ENCODE measurements around the gene PARD3. TPM values are rescaled to one million over a fixed set of nuclear protein-coding genes. Genes with fewer than 3 reads are reported as not detected.

PARD3 gene
- polyA plus RNA-seq, 3 donors, result 0.51 TPM; not detected in 2

DNA sequence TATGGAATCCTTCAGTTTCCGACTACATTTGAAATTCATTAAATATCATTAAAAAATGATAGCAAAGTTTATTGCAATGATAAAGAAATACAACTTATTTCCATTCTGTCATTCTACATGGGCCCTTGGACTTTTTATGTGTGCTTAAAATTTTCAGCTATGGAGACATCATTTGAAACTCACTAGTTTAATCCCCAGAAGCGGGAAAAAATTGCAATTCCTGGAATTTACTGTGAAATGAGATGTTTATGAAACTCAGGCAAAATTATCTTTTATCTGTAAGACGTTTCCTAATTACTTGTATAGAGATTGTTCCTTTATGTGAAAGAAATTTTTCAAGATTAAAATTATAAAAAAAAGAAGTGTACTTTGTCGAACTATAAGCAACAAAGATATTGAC lies 213.4 kb downstream of the PARD3 start:
- Histone ChIP-seq H3K9me3 (replicated peaks in 1 of 2; ENCODE audit: control insufficient read depth in 1 of 2, insufficient read depth in 1 of 2, low read length in 2 of 2) (no peaks in the 10 kb centered on the region), H3K79me2 (ENCODE audit: insufficient read depth, low read length) (no peaks in the 10 kb centered on the region), H4K20me1 (ENCODE audit: insufficient read depth, low read length) (no peaks in the 10 kb centered on the region), H3K4me2 (replicated peaks; ENCODE audit: extremely low read depth, low read length, poor library complexity, severe bottlenecking) (no peak overlapping the region), H3K27me3 (ENCODE audit: control insufficient read depth in 2 of 2, insufficient read depth in 2 of 2, low read length in 2 of 2) (no peaks in the 10 kb centered on the region), H3K4me3 (replicated peaks in 1 of 3; ENCODE audit: low read depth in 2 of 3, low read length in 3 of 3) (no peak overlapping the region), H3K9ac (ENCODE audit: insufficient read depth, low read length, poor library complexity, severe bottlenecking) (no peak overlapping the region), H2AFZ (ENCODE audit: insufficient read depth, low read depth, low read length, poor library complexity, severe bottlenecking) (no peak overlapping the region), H3K4me1 (ENCODE audit: control insufficient read depth in 1 of 2, insufficient read depth in 2 of 2, low read length in 2 of 2) (no peaks in the 10 kb centered on the region), H3K36me3 (replicated peaks in 1 of 2; ENCODE audit: control insufficient read depth in 1 of 2, insufficient read depth in 2 of 2, low read length in 2 of 2) (no peaks in the 10 kb centered on the region), H3K27ac (ENCODE audit: low read depth in 1 of 2, low read length in 2 of 2) (no peak overlapping the region)
- Mint-ChIP-seq H3K9me3 (peaks cover 0 to 2% (median 0%) of the 10 kb centered on the region in 7 donors), H3K4me1 (no peaks in the 10 kb centered on the region), H3K27me3 (ENCODE audit: low read depth in 3 of 3) (peaks cover 0 to 3% (median 0%) of the 10 kb centered on the region in 3 donors), H3K36me3 (no peaks in the 10 kb centered on the region), H3K4me3 (no peak overlapping the region), H3K27ac (no peak overlapping the region)
- TF ChIP-seq, protein P1, sequence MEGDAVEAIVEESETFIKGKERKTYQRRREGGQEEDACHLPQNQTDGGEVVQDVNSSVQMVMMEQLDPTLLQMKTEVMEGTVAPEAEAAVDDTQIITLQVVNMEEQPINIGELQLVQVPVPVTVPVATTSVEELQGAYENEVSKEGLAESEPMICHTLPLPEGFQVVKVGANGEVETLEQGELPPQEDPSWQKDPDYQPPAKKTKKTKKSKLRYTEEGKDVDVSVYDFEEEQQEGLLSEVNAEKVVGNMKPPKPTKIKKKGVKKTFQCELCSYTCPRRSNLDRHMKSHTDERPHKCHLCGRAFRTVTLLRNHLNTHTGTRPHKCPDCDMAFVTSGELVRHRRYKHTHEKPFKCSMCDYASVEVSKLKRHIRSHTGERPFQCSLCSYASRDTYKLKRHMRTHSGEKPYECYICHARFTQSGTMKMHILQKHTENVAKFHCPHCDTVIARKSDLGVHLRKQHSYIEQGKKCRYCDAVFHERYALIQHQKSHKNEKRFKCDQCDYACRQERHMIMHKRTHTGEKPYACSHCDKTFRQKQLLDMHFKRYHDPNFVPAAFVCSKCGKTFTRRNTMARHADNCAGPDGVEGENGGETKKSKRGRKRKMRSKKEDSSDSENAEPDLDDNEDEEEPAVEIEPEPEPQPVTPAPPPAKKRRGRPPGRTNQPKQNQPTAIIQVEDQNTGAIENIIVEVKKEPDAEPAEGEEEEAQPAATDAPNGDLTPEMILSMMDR (IDR thresholded peaks at IDR 0.05), result no peak
- WGBS (ENCODE audit: insufficient coverage), result no CpG with 5 or more reads among the region's 4 CpGs
- intact Hi-C loops (cut with micrococcal nuclease), result no loop called here
- DNase-seq, result no peak

DNA sequence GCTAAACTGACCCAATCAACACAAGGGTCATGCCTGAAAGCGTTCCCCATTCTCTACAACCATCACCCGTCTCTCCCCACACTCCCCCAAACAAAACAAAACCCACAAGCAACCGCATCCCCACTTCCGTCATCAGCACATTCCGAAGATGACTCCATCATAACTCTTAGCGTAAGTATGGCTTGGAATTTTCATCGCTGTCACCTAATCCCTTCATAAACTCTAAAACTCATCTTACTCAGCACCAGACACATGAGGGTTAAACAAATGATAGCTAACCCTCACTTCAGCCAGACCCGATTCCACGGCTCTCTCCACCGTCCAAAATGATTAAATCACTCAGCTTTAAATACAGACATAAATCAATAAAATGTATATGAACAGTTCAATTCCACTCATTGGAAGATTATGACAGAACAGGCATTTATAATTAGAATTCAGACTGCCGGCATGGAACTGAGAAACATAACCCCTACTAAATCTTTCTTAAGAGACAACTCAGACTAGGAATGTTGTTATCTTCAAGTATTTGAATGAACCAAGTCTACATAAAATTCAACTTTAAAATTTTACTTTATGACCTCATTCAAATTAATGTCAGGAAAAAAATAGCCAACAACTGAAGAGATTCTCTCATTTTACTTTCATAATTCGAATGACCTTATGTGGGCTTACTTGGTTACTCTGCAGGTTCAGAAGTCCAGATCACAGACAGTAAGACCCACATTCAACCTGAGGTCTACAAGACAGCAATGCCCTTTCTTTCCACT lies 215.9 kb downstream of the PARD3 start:
- Histone ChIP-seq H3K4me2 (replicated peaks; ENCODE audit: extremely low read depth, low read length, poor library complexity, severe bottlenecking) (no peak overlapping the region), H3K4me1 (ENCODE audit: control insufficient read depth in 1 of 2, insufficient read depth in 2 of 2, low read length in 2 of 2) (no peaks in the 10 kb centered on the region), H3K9ac (ENCODE audit: insufficient read depth, low read length, poor library complexity, severe bottlenecking) (no peak overlapping the region), H3K27me3 (ENCODE audit: control insufficient read depth in 2 of 2, insufficient read depth in 2 of 2, low read length in 2 of 2) (no peaks in the 10 kb centered on the region), H3K36me3 (replicated peaks in 1 of 2; ENCODE audit: control insufficient read depth in 1 of 2, insufficient read depth in 2 of 2, low read length in 2 of 2) (no peaks in the 10 kb centered on the region), H3K79me2 (ENCODE audit: insufficient read depth, low read length) (no peaks in the 10 kb centered on the region), H3K9me3 (replicated peaks in 1 of 2; ENCODE audit: control insufficient read depth in 1 of 2, insufficient read depth in 1 of 2, low read length in 2 of 2) (no peaks in the 10 kb centered on the region), H2AFZ (ENCODE audit: insufficient read depth, low read depth, low read length, poor library complexity, severe bottlenecking) (no peak overlapping the region), H3K27ac (ENCODE audit: low read depth in 1 of 2, low read length in 2 of 2) (no peak overlapping the region), H4K20me1 (ENCODE audit: insufficient read depth, low read length) (no peaks in the 10 kb centered on the region), H3K4me3 (replicated peaks in 1 of 3; ENCODE audit: low read depth in 2 of 3, low read length in 3 of 3) (no peak overlapping the region)
- Mint-ChIP-seq H3K9me3 (peaks cover 0 to 4% (median 0%) of the 10 kb centered on the region in 7 donors), H3K36me3 (no peaks in the 10 kb centered on the region), H3K4me1 (no peaks in the 10 kb centered on the region), H3K27me3 (ENCODE audit: low read depth in 3 of 3) (peaks cover 2 to 3% (median 2%) of the 10 kb centered on the region in 3 donors), H3K4me3 (no peak overlapping the region), H3K27ac (no peak overlapping the region)
- no peak for DNase-seq
- TF ChIP-seq, protein P1 (IDR thresholded peaks at IDR 0.05), result no peak
- 97% methylated on average over 7 of the region's 12 CpGs for WGBS (ENCODE audit: insufficient coverage)
- intact Hi-C loops (cut with micrococcal nuclease), result no loop called here

All from CD14-positive monocyte (primary cell).